Measurements from ENCODE around the gene NELFB.
"Not testable (repeated sequence)": the region's sequence is repeated elsewhere in the genome, so short reads cannot be mapped to it uniquely, and the experiment has no call there.

NELFB gene

GRCh38 chr9:137247135-137247915, 7.8 kb upstream of the NELFB start:
- DNase-seq = no peak

- DNase-seq = no peak
Observed at GRCh38 chr9:137247916-137248175, 7.3 kb upstream of the NELFB start.

- no peak for DNase-seq
Observed at GRCh38 chr9:137250329-137251193, 4.6 kb upstream of the NELFB start.

- DNase-seq = no peak
Observed at GRCh38 chr9:137251194-137251461, 4.0 kb upstream of the NELFB start, which contains the start of gene STPG3. Gene STPG3 (plus strand): TSS chr9:137251286. CDS start chr9:137251287, 1 bp downstream.

- no peak for DNase-seq
Observed at GRCh38 chr9:137251490-137252268, 3.4 kb upstream of the NELFB start.

- no peak for DNase-seq
Observed at GRCh38 chr9:137252555-137253506, 2.3 kb upstream of the NELFB start.

GRCh38 chr9:137253717-137254623, 1.2 kb upstream of the NELFB start:
- DNase-seq = no peak

GRCh38 chr9:137255448-137256114, 454 bp downstream of the NELFB start:
- DNase-seq = no peak

DNA sequence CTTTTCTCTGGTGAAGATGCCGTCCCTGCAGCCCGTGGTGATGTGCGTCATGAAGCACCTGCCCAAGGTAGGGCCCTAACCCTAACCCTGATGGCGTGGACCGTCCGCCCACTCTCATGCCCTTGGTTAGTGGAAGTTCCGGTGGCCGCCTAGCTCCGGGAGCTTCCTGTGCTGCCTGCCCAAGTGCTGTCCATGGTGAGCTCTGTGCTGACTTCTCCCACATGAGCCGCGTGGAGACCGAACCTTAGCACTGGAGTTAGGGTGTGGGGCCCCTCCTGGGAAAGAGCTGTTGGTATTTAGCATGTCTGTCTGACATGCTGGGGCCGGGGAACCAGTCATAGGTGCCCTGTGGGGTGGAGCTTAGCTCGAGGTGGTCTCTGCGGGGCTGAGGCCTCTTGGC, 1.2 kb downstream of the NELFB start:
- no peak for DNase-seq

DNA sequence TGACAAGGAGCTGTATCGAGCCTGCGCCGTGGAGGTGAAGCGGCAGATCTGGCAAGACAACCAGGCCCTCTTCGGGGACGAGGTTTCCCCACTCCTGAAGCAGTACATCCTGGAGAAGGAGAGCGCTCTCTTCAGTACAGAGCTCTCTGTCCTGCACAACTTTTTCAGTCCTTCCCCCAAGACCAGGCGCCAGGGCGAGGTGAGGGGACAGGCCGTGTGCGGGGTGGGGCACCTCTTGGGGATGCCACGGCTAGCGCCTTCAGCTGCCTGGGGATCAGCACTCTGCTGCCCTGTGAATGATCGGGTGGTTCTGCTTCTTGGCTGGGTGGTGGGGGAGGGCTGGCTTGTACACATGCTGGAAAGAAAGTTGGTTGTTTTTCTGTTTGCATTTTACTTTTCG, 1.7 kb downstream of the NELFB start:
- no peak for DNase-seq

- DNase-seq = not testable (repeated sequence)
Observed at GRCh38 chr9:137262173-137262908, 7.2 kb downstream of the NELFB start.

DNA sequence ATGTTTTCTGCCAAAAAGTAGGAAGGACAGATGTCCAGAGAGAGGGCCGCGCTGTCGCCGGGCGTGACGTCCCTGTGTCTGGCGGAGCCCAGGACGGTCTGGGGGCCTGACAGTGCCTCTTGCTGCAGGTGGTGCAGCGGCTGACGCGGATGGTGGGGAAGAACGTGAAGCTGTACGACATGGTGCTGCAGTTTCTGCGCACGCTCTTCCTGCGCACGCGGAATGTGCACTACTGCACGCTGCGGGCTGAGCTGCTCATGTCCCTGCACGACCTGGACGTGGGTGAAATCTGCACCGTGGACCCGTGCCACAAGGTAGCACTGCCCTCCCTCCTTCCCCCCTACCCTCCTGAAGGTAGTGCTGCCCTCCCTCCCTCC, 7.8 kb downstream of the NELFB start:
- DNase-seq = no peak

DNA sequence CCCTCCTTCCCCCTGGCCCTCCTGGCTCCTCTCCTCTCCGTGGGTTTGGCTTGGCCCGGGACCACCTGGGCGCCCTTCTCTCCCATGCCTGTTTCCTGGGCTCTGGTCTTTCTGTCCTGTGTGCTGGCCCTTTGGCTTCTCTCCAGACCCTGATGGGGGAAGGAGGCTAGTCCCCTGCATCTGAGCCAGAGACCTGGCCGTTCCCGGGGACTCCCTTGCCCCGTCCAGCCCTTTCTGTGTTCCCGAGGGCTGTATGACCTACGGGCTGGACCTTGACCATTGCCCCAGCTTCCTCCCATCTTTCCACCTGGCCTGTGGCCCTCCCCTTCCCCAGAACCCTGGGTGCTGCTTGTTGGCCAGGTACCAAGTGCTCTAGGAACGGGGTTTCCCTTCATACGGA, 8.4 kb downstream of the NELFB start:
- DNase-seq = no peak

DNA sequence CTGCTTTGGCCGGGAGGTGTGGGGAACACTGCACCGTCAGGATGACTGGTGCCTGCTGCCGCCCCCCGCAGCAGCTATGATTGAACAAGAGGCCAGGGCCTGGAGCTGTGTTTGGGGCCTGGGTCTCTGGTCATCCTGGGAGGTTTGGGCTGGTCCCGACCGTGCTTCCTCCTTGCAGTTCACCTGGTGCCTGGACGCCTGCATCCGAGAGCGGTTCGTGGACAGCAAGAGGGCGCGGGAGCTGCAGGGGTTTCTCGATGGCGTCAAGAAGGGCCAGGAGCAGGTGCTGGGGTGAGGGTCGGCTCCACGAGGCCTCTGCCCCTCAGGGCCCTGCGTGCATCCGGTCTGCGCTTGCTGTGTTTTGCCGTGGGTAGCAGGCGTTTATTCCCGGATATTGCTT, 8.9 kb downstream of the NELFB start:
- no peak for DNase-seq

DNA sequence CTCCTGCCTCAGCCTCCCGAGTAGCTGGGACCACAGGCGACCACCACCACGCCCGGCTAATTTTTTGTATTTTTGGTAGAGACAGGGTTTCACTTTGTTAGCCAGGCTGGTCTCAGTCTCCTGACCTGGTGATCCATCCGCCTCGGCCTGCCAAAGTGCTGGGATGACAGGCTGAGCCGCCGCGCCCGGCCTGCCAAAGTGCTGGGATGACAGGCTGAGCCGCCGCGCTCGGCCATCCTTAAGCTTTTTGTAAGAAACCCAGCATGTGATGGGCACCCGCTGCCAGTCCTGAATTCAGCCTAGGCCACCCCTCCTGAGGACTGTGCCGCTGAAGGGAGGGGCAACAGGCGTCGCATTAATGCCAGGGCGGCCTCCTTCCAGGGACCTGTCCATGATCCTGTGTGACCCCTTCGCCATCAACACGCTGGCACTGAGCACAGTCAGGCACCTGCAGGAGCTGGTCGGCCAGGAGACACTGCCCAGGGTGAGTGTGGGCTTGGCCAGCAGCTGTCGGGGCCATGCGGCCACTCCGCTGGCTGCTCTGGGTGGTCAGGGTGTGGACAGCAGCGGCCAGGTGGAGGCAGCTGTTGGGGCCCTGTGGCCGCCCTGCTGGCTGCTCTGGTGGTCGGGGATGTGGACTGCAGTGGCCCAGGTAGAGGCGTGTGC, 10.5 kb downstream of the NELFB start:
- no peak for DNase-seq

- no peak for DNase-seq
Observed at GRCh38 chr9:137266162-137266527, 11.0 kb downstream of the NELFB start.

DNA sequence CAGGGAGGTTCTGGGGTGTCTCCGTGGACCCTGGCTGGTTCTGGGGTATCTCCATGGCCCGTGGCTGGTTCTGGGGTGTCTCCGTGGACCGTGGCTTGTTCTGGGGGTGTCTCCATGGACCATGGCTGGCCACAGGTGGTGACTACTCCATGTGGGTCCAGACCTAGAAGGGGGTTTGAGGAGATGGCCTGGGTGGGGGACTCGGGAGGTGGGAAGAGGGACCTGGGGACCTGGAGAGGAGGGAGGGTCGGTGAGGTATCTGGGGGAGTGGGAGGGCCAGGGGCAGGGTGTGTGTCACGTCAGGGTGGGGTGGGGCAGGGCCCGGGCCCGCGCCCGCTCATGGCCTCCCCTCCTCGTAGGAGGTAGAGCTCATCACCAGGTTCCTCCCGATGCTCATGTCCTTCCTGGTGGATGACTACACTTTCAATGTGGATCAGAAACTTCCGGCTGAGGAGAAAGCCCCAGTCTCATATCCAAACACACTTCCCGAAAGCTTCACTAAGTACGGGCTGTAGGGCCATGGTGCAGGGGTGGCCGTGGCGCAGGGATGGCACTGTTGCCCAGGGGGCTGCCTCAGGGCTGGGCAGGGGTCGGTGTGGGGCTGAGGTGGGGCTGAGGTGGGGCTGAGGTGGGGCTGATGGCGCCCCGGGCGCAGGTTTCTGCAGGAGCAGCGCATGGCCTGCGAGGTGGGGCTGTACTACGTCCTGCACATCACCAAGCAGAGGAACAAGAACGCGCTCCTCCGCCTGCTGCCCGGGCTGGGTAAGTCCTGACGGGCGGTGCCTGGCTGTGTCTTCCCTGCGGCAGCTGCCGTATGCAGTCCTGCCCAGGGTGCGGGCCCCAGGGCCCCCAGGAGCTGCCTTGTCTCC, 11.7 kb downstream of the NELFB start:
- no peak for DNase-seq

GRCh38 chr9:137267933-137268355, 12.8 kb downstream of the NELFB start:
- no peak for DNase-seq
